Stromal cell of bone marrow (primary cell): ENCODE results near the gene ALDH3B2.

Experiments used
- DNase-seq: peaks from one replicate; pipeline ENCODE4 v3.0.0-alpha.2; 2012; ENCODE audit warnings: low read depth

The ALDH3B2 gene

GRCh38 chr11:67613960-67614715 lies 60.3 kb downstream of the ALDH3B2 start:
- peak; percentile 9 for DNase-seq

GRCh38 chr11:67613313-67613959 lies 61.0 kb downstream of the ALDH3B2 start:
- no peak for DNase-seq

- DNase-seq, result no peak
Measured at GRCh38 chr11:67612751-67613150, 61.7 kb downstream of the ALDH3B2 start.
